BE2C (cell line): Measurements from ENCODE around the gene HEXD.
A peak's percentile ranks its signal among the peaks of the same experiment; 100 is the strongest.
"Not testable (repeated sequence)": the region's sequence is repeated elsewhere in the genome, so short reads cannot be mapped to it uniquely, and the experiment has no call there.

ENCODE experiments used
- DNase-seq: peaks from one replicate; pipeline ENCODE4 v3.0.0-alpha.2; 2020
- H3K27me3 ChIP-seq: fragments of 250-450 bp; sonication (Bioruptor Pico); 2 replicates; pipeline ENCODE4 v1.5.1; 2020; ENCODE audit warnings: mild to moderate bottlenecking
- H3K36me3 ChIP-seq: fragments of 250-450 bp; sonication (Bioruptor Pico); 2 replicates; pipeline ENCODE4 v1.5.1; 2020; ENCODE audit warnings: mild to moderate bottlenecking
- H3K4me1 ChIP-seq: fragments of 250-450 bp; sonication (Bioruptor Pico); 2 replicates; pipeline ENCODE4 v1.5.1; 2020
- H3K4me3 ChIP-seq: 2 replicates; pipeline ENCODE4 v1.5.1; 2011; ENCODE audit warnings: low read depth, low read length
- H3K9me3 ChIP-seq: fragments of 250-450 bp; sonication (Bioruptor Pico); 2 replicates; pipeline ENCODE4 v1.5.1; 2020
- TF ChIP-seq, protein P1 (sequence below): IDR thresholded peaks from 2 replicates; pipeline ENCODE4 v1.5.1; 2012; ENCODE audit warnings: mild to moderate bottlenecking, low read depth, low read length

The HEXD gene

DNA sequence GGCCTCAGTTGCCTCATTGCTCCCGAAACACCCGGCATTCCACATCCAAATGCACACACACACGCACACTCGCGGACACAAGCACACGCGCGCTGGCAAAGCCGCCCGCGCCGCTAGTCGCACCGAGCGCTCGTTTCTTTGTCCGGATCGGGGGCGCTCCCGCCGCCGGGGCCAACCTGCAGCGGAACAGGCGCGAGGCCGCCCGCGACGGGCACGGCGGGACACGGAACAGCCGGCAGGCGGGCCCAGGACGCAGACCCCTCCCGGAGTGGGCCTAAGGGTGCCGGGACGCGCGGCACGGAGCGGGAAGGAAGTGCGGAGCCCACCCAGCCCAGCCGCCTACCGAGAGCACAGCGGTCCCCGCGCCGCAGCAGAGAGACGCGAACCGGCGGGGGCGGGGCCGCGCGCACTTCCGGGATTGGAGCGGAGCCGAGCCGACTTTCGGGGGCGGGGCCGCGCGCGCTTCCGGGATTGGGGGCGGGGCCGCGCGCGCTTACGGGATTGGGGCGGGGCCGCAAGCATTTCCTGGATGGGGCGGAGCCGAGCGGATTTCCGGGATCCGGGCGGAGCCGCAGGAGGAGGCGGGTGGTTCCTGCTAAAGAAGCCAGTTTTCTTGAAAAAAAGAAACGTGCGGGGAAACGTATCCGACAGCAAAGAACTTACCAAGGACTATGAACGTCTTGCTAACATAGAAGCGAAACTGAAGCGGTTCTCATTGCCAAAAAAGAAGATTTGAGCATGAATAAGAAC, 32.4 kb downstream of the HEXD start, which contains the start of gene CYBC1:
CYBC1 (minus strand) TSS at position 396 of the 750 bp plus-strand sequence. CDS start 1,498 bp downstream, outside the sequence.
- TF ChIP-seq, protein P1, sequence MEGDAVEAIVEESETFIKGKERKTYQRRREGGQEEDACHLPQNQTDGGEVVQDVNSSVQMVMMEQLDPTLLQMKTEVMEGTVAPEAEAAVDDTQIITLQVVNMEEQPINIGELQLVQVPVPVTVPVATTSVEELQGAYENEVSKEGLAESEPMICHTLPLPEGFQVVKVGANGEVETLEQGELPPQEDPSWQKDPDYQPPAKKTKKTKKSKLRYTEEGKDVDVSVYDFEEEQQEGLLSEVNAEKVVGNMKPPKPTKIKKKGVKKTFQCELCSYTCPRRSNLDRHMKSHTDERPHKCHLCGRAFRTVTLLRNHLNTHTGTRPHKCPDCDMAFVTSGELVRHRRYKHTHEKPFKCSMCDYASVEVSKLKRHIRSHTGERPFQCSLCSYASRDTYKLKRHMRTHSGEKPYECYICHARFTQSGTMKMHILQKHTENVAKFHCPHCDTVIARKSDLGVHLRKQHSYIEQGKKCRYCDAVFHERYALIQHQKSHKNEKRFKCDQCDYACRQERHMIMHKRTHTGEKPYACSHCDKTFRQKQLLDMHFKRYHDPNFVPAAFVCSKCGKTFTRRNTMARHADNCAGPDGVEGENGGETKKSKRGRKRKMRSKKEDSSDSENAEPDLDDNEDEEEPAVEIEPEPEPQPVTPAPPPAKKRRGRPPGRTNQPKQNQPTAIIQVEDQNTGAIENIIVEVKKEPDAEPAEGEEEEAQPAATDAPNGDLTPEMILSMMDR, result no peak
- peak; percentile 94 for DNase-seq
- no peaks in the 10 kb centered on the region; the same call in 1 of the 2 replicates for H3K36me3 ChIP-seq
- no peaks in the 10 kb centered on the region for H3K4me1 ChIP-seq
- H3K4me3 ChIP-seq, result peak within 1 kb of the TSS; percentile 87
- no peaks in the 10 kb centered on the region for H3K27me3 ChIP-seq
- H3K9me3 ChIP-seq, result no peaks in the 10 kb centered on the region

DNA sequence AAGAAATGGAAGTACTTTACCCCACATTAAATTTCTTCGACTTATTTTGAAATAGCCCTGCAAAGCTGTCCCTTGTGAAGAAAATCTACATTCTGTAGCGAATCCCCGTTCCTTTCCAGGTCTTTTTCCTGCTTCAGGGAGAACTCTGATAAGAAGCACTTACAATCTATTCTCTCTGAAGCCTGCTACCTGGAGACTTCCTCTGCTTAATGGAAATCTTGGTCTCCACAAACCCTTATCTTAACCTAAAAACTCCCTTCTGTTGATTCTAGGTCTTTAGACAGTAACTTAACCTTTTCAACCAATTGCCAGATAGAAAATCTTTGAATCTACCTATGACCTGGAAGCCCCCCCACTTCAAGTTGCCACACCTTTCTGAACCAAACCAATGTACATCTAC, 34.0 kb downstream of the HEXD start:
- no peak for DNase-seq
- Histone ChIP-seq H3K4me1 (no peaks in the 10 kb centered on the region; the same call in 1 of the 2 replicates), H3K36me3 (no peaks in the 10 kb centered on the region), H3K4me3 (no peak overlapping the region), H3K27me3 (no peaks in the 10 kb centered on the region), H3K9me3 (no peaks in the 10 kb centered on the region)
- TF ChIP-seq, protein P1, result no peak

DNA sequence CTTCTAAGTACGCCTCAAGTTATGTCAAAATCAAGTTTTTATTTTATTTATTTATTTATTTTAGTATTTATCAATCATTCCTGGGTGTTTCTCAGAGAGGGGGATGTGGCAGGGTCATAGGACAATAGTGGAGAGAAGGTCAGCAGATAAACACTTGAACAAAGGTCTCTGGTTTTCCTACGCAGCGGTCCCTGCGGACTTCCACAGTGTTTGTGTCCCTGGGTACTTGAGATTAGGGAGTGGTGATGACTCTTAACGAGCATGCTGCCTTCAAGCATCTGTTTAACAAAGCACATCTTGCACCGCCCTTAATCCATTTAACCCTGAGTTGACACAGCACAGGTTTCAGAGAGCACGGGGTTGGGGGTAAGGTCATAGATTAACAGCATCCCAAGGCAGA, 35.0 kb downstream of the HEXD start:
- not testable (repeated sequence) for H3K36me3 ChIP-seq, H3K27me3 ChIP-seq, H3K4me3 ChIP-seq, H3K4me1 ChIP-seq, DNase-seq, H3K9me3 ChIP-seq

DNA sequence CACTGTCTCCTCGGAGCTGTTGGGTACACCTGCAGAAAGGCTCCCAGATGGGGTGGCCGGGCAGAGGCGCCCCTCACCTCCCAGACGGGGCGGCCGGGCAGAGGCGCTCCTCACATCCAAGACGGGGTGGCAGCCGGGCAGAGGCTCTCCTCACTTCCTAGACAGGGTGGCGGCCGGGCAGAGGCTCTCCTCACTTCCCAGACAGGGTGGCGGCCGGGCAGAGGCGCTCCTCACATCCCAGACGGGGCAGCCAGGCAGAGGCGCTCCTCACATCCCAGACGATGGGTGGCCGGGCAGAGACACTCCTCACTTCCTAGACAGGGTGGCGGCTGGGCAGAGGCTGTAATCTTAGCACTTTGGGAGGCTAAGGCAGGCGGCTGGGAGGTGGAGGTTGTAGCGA, 35.6 kb downstream of the HEXD start:
- not testable (repeated sequence) for DNase-seq, H3K9me3 ChIP-seq, H3K4me3 ChIP-seq, H3K27me3 ChIP-seq, H3K4me1 ChIP-seq, H3K36me3 ChIP-seq

DNA sequence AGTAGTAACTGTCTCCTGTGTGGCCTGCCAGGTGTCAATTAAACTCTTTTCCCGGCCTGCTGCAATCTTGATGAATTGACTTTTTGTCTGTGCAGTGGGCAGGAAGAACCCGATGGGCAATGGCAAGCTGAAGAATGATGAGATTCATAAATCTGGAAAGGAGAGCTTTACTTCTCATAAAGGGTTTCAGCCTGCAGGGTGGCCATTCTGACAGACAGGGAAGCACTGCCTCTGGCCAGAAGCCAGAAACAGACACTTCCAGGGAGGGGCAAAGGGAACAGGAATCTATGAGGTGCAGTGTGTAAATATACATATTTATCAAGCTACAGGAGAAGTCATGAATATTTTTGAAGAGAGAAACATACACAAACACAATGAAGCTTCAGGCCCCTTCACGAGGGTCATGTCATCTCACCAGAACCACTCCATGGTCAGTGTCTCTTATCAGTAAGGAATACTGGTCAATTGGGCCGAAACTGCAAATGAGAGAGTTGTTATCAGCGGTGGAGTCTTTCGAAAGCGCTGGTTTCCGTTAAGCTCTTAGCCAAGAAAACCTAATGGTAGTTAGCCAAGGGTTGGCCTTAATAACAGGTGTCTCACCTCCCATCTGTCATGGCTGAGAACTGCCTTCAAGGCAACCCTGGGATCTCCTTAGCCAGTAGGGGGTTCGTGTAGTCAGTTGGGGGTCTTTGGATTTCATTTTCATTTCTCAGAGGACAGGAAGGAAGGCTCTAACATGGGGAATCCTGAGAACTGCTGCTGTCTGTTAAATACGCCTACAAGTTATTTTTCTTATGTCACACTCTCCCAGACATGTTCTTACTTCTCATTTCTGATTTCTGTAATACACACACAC, 39.2 kb downstream of the HEXD start:
- Histone ChIP-seq H3K4me3 (peak overlapping the region; percentile 92), H3K9me3 (no peaks in the 10 kb centered on the region), H3K36me3 (peaks cover 16% of the 10 kb centered on the region), H3K4me1 (peaks cover 3% of the 10 kb centered on the region; the same call in 1 of the 2 replicates), H3K27me3 (no peaks in the 10 kb centered on the region)
- TF ChIP-seq, protein P1, result 0 out of 2 replicates have a peak, but pooled peaks have one; percentile 6
- DNase-seq, result no peak

DNA sequence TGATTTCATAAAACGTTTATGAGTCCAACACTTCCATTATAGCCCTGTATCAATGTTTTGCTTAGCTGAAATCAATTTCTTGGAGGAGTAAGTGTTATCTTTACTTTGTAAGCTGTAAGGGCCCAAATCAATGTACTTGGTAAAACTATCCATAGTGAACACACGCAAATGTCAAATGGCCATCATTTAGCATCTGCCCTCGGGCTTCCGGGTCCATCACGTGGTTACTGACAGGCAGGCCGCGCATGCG, 39.7 kb downstream of the HEXD start:
- H3K4me3 ChIP-seq, result peak overlapping the region; percentile 92
- H3K9me3 ChIP-seq, result no peaks in the 10 kb centered on the region
- peaks cover 17% of the 10 kb centered on the region for H3K36me3 ChIP-seq
- H3K27me3 ChIP-seq, result no peaks in the 10 kb centered on the region
- TF ChIP-seq, protein P1, result no peak
- no peak for DNase-seq
- H3K4me1 ChIP-seq, result peaks cover 3% of the 10 kb centered on the region; the same call in 1 of the 2 replicates
